Measurements from ENCODE around the gene TMEM170A.

The TMEM170A gene

DNA sequence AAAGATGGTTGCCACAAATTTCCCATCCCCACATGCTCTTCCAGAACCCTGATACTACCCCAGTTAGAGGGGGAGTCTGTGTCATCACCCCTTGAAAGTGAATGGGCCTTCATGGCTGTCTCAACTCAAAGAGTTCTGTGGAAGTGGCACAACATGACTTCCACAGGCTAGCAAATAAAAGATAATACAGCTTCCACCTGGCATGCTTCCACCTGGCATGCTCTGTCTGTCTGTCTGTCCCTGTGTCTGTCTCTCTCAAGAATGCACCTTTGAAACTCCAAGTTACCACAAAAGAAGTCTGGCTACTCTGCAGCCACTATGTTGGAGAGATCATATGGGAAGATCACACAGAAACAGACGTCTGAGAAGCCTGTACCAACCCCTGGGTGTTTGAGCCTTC, 66.2 kb downstream of the TMEM170A start:
- no peak for DNase-seq

DNA sequence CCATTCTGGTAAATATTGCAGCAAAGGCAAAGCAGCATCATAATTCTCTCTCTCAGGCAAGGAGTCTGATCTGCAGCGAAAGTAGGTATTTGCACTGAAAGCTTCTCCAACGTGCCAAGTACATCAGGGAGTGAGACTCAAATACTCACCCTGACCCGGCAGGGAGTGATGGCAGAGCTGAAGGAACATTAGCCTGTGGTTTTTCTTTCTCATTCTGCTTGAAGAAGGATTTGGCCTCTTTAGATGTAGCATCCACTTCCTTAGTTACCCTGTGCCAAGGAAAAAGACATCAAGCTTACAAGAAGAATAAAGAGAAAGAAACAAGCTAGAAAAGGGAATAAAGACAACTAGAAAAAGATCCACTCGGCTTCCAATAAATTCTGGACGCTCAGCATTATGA, 69.5 kb downstream of the TMEM170A start:
- no peak for DNase-seq
